ENCODE measurements around the gene FOSB.
A peak's percentile ranks its signal among the peaks of the same experiment; 100 is the strongest.

Gene FOSB

GRCh38 chr19:45478454-45479238 lies 10.8 kb downstream of the FOSB start:
- DNase-seq (ENCODE audit: low read depth in 3 of 3, low spot score in 1 of 3): peak; percentile 68 to 86 (median 84)

- no peak for DNase-seq (ENCODE audit: low read depth in 3 of 3, low spot score in 1 of 3)
Measured at GRCh38 chr19:45483033-45483432, 15.2 kb downstream of the FOSB start.

GRCh38 chr19:45484273-45484945 lies 16.6 kb downstream of the FOSB start:
- no peak for DNase-seq (ENCODE audit: low read depth in 3 of 3, low spot score in 1 of 3)

- DNase-seq (ENCODE audit: low read depth in 3 of 3, low spot score in 1 of 3): peak; percentile 91 to 97 (median 93)
Measured at GRCh38 chr19:45485305-45486077, 17.7 kb downstream of the FOSB start.

GRCh38 chr19:45488708-45489107 lies 20.9 kb downstream of the FOSB start:
- DNase-seq (ENCODE audit: low read depth in 3 of 3, low spot score in 1 of 3): no peak

GRCh38 chr19:45489216-45489855 lies 21.5 kb downstream of the FOSB start:
- no peak for DNase-seq (ENCODE audit: low read depth in 3 of 3, low spot score in 1 of 3)

- no peak for DNase-seq (ENCODE audit: low read depth in 3 of 3, low spot score in 1 of 3)
Measured at GRCh38 chr19:45492137-45492626, 24.4 kb downstream of the FOSB start.

GRCh38 chr19:45492627-45493470 lies 25.1 kb downstream of the FOSB start:
- no peak for DNase-seq (ENCODE audit: low read depth in 3 of 3, low spot score in 1 of 3)

GRCh38 chr19:45494261-45494916 lies 26.6 kb downstream of the FOSB start:
- no peak for DNase-seq (ENCODE audit: low read depth in 3 of 3, low spot score in 1 of 3)

- DNase-seq (ENCODE audit: low read depth in 3 of 3, low spot score in 1 of 3): no peak
Measured at GRCh38 chr19:45495178-45495577, 27.4 kb downstream of the FOSB start.

- no peak for DNase-seq (ENCODE audit: low read depth in 3 of 3, low spot score in 1 of 3)
Measured at GRCh38 chr19:45496349-45496953, 28.7 kb downstream of the FOSB start.

GRCh38 chr19:45497791-45498190 lies 30.0 kb downstream of the FOSB start:
- DNase-seq (ENCODE audit: low read depth in 3 of 3, low spot score in 1 of 3): no peak

- DNase-seq (ENCODE audit: low read depth in 3 of 3, low spot score in 1 of 3): peak in 1 of 3 donors; percentile 49
Measured at GRCh38 chr19:45498411-45499195, 30.8 kb downstream of the FOSB start, which contains the start of gene PPM1N. PPM1N (plus strand) TSS chr19:45498443; CDS start chr19:45498473, 30 bp downstream.

GRCh38 chr19:45499196-45500180 lies 31.7 kb downstream of the FOSB start:
- DNase-seq (ENCODE audit: low read depth in 3 of 3, low spot score in 1 of 3): peak in 1 of 3 donors; percentile 53

GRCh38 chr19:45500918-45501729 lies 33.3 kb downstream of the FOSB start:
- no peak for DNase-seq (ENCODE audit: low read depth in 3 of 3, low spot score in 1 of 3)

- no peak for DNase-seq (ENCODE audit: low read depth in 3 of 3, low spot score in 1 of 3)
Measured at GRCh38 chr19:45501730-45502014, 33.9 kb downstream of the FOSB start.

- DNase-seq (ENCODE audit: low read depth in 3 of 3, low spot score in 1 of 3): no peak
Measured at GRCh38 chr19:45502111-45502510, 34.3 kb downstream of the FOSB start.
